Ascending aorta (tissue), 2 donors: Measurements from ENCODE around the gene DAPK3. TPM values are rescaled to one million over a fixed set of nuclear protein-coding genes. Genes with fewer than 3 reads are reported as not detected.
"Not testable (repeated sequence)": the region's sequence is repeated elsewhere in the genome, so short reads cannot be mapped to it uniquely, and the experiment has no call there.

Experiments
- DNase-seq, 2 donors: peaks; one replicate each; pipeline ENCODE4 v3.0.0-alpha.2; 2019; ENCODE audit warnings: low spot score in 2 of 2
- H3K27ac ChIP-seq, 2 donors: fragments of 200-600 bp; sonication (generic); one replicate each; pipeline ENCODE4 v1.5.1; 2016 to 2017; ENCODE audit warnings: mild to moderate bottlenecking in 1 of 2
- H3K27me3 ChIP-seq: fragments of 200-600 bp; sonication (generic); one replicate; pipeline ENCODE4 v1.5.1; 2017
- H3K36me3 ChIP-seq, 2 donors: fragments of 200-600 bp; sonication (generic); one replicate each; pipeline ENCODE4 v1.5.1; 2016
- H3K4me1 ChIP-seq, 2 donors: fragments of 200-600 bp; sonication (generic); one replicate each; pipeline ENCODE4 v1.5.1; 2016 to 2017; ENCODE audit warnings: mild to moderate bottlenecking in 1 of 2
- H3K4me3 ChIP-seq, 2 donors: fragments of 200-600 bp; sonication (generic); one replicate each; pipeline ENCODE4 v1.5.1; 2016 to 2017; ENCODE audit warnings: mild to moderate bottlenecking in 1 of 2
- H3K9me3 ChIP-seq, 2 donors: fragments of 200-600 bp; sonication (generic); one replicate each; pipeline ENCODE4 v1.5.1; 2016
- CTCF ChIP-seq, 3 experiments: fragments of 200-600 bp in 2 of 3; fragments of 450-650 bp in 1 of 3; sonication (generic) in 2 of 3; IDR thresholded peaks; one replicate each; pipeline ENCODE4 v1.5.1; 2016 to 2019; ENCODE audit warnings: antibody characterized with exemption in 3 of 3, mild to moderate bottlenecking in 1 of 3, moderate library complexity in 1 of 3
- intact Hi-C: fragments of 100-400 bp; cut with DNase I; formaldehyde crosslinking; loops from one replicate; pipeline ENCODE4 v1.15.1; 2023
- total RNA-seq: library from RNA; depleted of rRNA; stranded (reverse); fragments of >200 nt; gene quantifications from one replicate; pipeline ENCODE4 v1.1.0, GENCODE V29; 2016

Gene DAPK3
- total RNA-seq, 1 donor from 2014 or later, result 135 TPM

GRCh38 chr19:3949294-3949693 lies 21.6 kb downstream of the DAPK3 start:
- Histone ChIP-seq H3K4me1 (peaks cover 5 to 15% of the 10 kb centered on the region in 2 donors), H3K27me3 (no peaks in the 10 kb centered on the region), H3K27ac (no peak overlapping the region), H3K36me3 (no peaks in the 10 kb centered on the region), H3K4me3 (no peak overlapping the region), H3K9me3 (no peaks in the 10 kb centered on the region)
- no peak for DNase-seq
- no peak for TF ChIP-seq CTCF (IDR thresholded peaks at IDR 0.05)
- intact Hi-C loops, result no loop called here

GRCh38 chr19:3947316-3947933 lies 23.5 kb downstream of the DAPK3 start:
- intact Hi-C loops, H3K27ac ChIP-seq, H3K4me3 ChIP-seq, DNase-seq, H3K36me3 ChIP-seq, H3K9me3 ChIP-seq, H3K27me3 ChIP-seq: not testable (repeated sequence)
- peaks cover 5 to 15% of the 10 kb centered on the region in 2 donors for H3K4me1 ChIP-seq

DNA sequence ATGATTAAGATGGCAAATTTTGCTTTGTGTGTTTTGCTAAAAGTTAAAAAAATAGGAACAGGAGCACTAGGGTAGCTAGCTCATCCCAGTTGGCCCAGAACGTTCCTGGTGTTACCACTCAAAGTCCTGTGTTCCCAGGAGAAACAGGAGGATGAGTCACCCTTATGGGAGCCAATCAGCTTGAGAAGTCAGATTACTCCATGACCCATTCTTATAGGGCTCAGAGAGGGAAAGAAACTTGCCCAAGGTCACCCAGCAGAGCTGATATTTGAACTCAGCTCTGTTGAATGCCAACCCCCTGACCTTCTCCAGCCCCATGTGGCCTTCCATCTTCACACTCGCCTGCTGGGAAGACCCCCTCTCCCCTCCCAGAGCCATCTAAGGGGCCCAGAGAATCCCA lies 25.1 kb downstream of the DAPK3 start:
- Histone ChIP-seq H3K36me3 (no peaks in the 10 kb centered on the region), H3K27me3 (no peaks in the 10 kb centered on the region), H3K4me3 (no peak overlapping the region), H3K27ac (no peak overlapping the region), H3K9me3 (no peaks in the 10 kb centered on the region), H3K4me1 (peaks cover 0 to 6% of the 10 kb centered on the region in 2 donors)
- DNase-seq, result no peak
- intact Hi-C loops, result no loop called here
- no peak for TF ChIP-seq CTCF (IDR thresholded peaks at IDR 0.05)

DNA sequence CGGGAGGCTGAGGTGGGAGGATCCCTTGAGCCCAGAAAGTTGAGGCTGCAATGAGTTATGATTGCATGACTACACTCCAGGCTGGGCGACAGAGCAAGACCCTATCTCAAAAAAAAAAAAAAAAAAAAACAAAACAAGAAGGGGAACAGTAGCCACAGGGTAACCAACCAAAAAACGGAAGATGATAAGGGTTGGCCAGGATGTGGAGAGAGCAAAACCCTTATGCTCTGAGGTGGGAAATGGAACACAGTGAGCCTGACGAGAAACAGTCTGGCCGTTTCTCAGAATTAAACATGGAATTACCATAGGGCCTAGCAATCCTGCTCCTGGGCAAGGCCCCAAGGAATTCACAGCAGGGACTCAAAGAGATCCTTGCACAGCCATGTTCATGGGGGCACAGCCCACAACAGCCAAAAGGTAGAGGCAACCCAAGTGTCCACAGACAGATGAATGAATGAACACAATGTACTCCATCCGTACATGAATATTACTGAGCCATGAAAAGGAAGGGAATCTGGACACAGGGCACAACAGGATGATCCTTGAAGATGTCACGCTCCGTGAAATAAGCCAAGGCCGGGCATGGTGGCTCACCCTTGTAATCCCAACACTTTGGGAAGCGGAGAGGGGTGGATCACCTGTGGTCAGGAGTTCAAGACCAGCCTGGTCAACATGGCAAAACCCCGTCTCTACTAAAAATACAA lies 26.7 kb downstream of the DAPK3 start:
- Histone ChIP-seq H3K9me3 (no peaks in the 10 kb centered on the region), H3K4me1 (no peaks in the 10 kb centered on the region), H3K36me3 (no peaks in the 10 kb centered on the region), H3K27me3 (no peaks in the 10 kb centered on the region), H3K27ac (no peak overlapping the region), H3K4me3 (no peak overlapping the region)
- DNase-seq, result no peak
- intact Hi-C loops, result no loop called here
- TF ChIP-seq CTCF (IDR thresholded peaks at IDR 0.05), result no peak

DNA sequence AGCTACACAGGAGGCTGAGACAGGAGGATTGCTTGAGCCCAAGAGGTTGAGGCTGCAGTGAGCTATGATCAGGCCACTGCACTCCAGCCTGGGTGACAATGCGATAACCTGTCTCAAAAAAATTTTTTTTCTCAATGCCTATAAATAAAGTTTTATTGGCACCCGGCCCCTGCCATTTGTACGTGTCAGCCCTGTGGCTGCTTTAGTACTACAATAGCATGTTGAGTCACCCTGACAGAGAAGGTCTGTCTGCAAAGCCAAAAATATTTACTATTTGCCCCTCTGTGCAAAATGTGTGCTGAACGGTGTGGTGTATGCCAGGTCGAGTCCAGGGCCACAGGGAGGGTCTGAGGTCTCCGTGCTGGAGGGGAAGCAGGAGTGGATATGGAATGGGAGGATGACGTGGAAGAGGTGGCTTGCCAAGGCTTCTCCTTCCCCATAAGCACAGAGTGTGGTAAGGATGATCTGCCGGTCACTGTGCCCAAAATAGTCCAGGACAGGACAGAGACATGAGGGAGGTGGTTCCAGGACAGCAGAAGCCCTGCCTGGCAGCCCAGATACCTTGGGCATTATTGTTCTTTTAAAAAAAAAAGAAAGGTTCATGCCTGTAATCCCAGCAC lies 28.0 kb downstream of the DAPK3 start:
- Histone ChIP-seq H3K9me3 (no peaks in the 10 kb centered on the region), H3K4me1 (no peaks in the 10 kb centered on the region), H3K36me3 (no peaks in the 10 kb centered on the region), H3K27ac (no peak overlapping the region), H3K27me3 (no peaks in the 10 kb centered on the region), H3K4me3 (no peak overlapping the region)
- TF ChIP-seq CTCF (IDR thresholded peaks at IDR 0.05), result no peak
- intact Hi-C loops, result no loop called here
- no peak for DNase-seq

GRCh38 chr19:3938300-3938950 lies 32.5 kb downstream of the DAPK3 start:
- intact Hi-C loops, H3K9me3 ChIP-seq, H3K27ac ChIP-seq, H3K4me1 ChIP-seq, H3K36me3 ChIP-seq, H3K27me3 ChIP-seq, H3K4me3 ChIP-seq, DNase-seq: not testable (repeated sequence)
